DOHH2 (cell line): Measurements from ENCODE around the gene STARD3NL.

Experiments
- H3F3A ChIP-seq: fragments of 200-600 bp; sonication (generic), shearing (Covaris generic); 2 replicates; pipeline ENCODE4 v1.6.0; 2016; ENCODE audit warnings: antibody characterized with exemption, mild to moderate bottlenecking; ENCODE audit not compliant: control insufficient read depth, insufficient read depth
- H3K27ac ChIP-seq: fragments of 200-600 bp; sonication (generic); 2 replicates; pipeline ENCODE4 v1.5.1; 2014; ENCODE audit warnings: low read depth, mild to moderate bottlenecking, low read length, moderate library complexity
- H3K27me3 ChIP-seq: fragments of 200-600 bp; sonication (generic); 2 replicates; pipeline ENCODE4 v1.6.1; 2014; ENCODE audit warnings: mild to moderate bottlenecking, low read length, mixed read lengths; ENCODE audit not compliant: control insufficient read depth
- H3K36me3 ChIP-seq: fragments of 200-600 bp; sonication (generic); 2 replicates; pipeline ENCODE4 v1.6.1; 2014; ENCODE audit warnings: mild to moderate bottlenecking, low read length, moderate library complexity, mixed read lengths; ENCODE audit not compliant: control insufficient read depth
- H3K4me1 ChIP-seq: fragments of 200-600 bp; sonication (generic); 2 replicates; pipeline ENCODE4 v1.6.1; 2014; ENCODE audit warnings: mild to moderate bottlenecking, low read length, mixed read lengths; ENCODE audit not compliant: control insufficient read depth
- H3K4me2 ChIP-seq: fragments of 200-600 bp; sonication (generic); 2 replicates; pipeline ENCODE4 v1.6.0; 2014; ENCODE audit warnings: mild to moderate bottlenecking, low read length, moderate library complexity
- H3K4me3 ChIP-seq: fragments of 200-600 bp; sonication (generic); 2 replicates; pipeline ENCODE4 v1.5.1; 2014; ENCODE audit warnings: mild to moderate bottlenecking, low read length, mixed read lengths
- H3K79me2 ChIP-seq: fragments of 200-600 bp; sonication (generic); 2 replicates; pipeline ENCODE4 v1.6.1; 2014; ENCODE audit warnings: mild to moderate bottlenecking, low read length, mixed read lengths; ENCODE audit not compliant: control insufficient read depth
- H3K9me2 ChIP-seq: fragments of 200-600 bp; sonication (generic); replicated peaks from 2 replicates; pipeline ENCODE4 v1.6.1; 2014; ENCODE audit warnings: mild to moderate bottlenecking, low read length, mixed read lengths; ENCODE audit not compliant: control insufficient read depth
- H3K9me3 ChIP-seq: fragments of 200-600 bp; sonication (generic); 2 replicates; pipeline ENCODE4 v1.6.1; 2014; ENCODE audit warnings: antibody characterized with exemption, low read length, mixed read lengths; ENCODE audit not compliant: control insufficient read depth, insufficient read depth
- H4K20me1 ChIP-seq: fragments of 200-600 bp; sonication (generic); 2 replicates; pipeline ENCODE4 v1.6.0; 2014; ENCODE audit warnings: low read depth, mild to moderate bottlenecking, antibody characterized with exemption, low read length, moderate library complexity; ENCODE audit not compliant: control insufficient read depth, insufficient read depth
- EZH2phosphoT487 ChIP-seq: fragments of 200-600 bp; sonication (generic); IDR thresholded peaks from 2 replicates; pipeline ENCODE4 v1.6.1; 2017; ENCODE audit warnings: borderline replicate concordance, mild to moderate bottlenecking, antibody characterized with exemption, low read length, moderate library complexity, mixed read lengths
- TF ChIP-seq, protein P1 (sequence below): fragments of 200-600 bp; sonication (generic); IDR thresholded peaks from one replicate; pipeline ENCODE4 v1.5.1; 2014; ENCODE audit warnings: antibody characterized with exemption, mild to moderate bottlenecking, low read depth, low read length; ENCODE audit not compliant: poor library complexity, severe bottlenecking

Gene STARD3NL, protein sequence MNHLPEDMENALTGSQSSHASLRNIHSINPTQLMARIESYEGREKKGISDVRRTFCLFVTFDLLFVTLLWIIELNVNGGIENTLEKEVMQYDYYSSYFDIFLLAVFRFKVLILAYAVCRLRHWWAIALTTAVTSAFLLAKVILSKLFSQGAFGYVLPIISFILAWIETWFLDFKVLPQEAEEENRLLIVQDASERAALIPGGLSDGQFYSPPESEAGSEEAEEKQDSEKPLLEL

DNA sequence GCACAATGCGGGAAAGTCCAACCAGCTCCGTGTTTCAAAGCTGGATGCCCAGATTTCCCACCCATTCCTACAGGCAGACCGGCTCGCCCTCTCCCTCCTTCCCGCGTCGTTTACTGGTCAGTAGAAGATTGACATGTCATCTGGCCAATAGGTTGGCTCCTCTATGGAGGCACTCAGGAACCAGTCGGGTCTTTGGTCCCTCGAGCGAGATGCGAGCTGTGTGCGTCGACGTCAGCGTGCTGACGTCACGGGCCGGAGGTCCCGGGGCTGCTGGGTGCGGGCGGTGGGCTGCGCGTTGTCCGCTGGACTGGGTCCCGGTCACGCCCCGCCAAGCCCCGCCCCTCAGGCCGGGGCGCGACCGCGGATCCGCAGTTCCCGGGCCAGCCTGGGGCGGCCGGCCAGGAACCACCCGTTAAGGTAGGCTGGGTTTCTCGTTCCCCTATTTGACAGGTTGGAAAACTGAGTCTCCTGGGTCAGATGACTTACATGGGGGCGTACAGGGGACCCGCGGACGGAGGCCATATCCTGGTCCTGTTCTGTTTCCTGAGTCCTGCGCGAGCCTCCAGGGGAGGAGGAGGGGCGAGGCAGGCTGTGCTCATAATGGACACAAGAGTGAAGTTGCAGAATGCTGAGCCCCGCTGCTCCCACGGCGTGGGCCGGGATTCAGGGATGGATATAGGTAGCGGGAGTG is at the start of gene STARD3NL:
STARD3NL (plus strand) TSS at position 242 of the 691 bp plus-strand sequence. CDS start 29,260 bp downstream, outside the sequence.
- Histone ChIP-seq H3K4me3 (peak within 1 kb of the TSS; percentile 96), H3K27me3 (peaks cover 14% of the 10 kb centered on the region), H3F3A (no peaks in the 10 kb centered on the region), H3K9me2 (no peaks in the 10 kb centered on the region), H3K4me2 (peak within 1 kb of the TSS; percentile 96), H3K9me3 (no peaks in the 10 kb centered on the region), H3K36me3 (peaks cover 3% of the 10 kb centered on the region), H3K79me2 (peaks cover 37% of the 10 kb centered on the region), H3K4me1 (peaks cover 28% of the 10 kb centered on the region), H4K20me1 (no peaks in the 10 kb centered on the region), H3K27ac (no peak within 1 kb of the TSS; the same call in 1 of the 2 replicates)
- TF ChIP-seq EZH2phosphoT487: no peak
- TF ChIP-seq, protein P1, sequence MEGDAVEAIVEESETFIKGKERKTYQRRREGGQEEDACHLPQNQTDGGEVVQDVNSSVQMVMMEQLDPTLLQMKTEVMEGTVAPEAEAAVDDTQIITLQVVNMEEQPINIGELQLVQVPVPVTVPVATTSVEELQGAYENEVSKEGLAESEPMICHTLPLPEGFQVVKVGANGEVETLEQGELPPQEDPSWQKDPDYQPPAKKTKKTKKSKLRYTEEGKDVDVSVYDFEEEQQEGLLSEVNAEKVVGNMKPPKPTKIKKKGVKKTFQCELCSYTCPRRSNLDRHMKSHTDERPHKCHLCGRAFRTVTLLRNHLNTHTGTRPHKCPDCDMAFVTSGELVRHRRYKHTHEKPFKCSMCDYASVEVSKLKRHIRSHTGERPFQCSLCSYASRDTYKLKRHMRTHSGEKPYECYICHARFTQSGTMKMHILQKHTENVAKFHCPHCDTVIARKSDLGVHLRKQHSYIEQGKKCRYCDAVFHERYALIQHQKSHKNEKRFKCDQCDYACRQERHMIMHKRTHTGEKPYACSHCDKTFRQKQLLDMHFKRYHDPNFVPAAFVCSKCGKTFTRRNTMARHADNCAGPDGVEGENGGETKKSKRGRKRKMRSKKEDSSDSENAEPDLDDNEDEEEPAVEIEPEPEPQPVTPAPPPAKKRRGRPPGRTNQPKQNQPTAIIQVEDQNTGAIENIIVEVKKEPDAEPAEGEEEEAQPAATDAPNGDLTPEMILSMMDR: no peak

DNA sequence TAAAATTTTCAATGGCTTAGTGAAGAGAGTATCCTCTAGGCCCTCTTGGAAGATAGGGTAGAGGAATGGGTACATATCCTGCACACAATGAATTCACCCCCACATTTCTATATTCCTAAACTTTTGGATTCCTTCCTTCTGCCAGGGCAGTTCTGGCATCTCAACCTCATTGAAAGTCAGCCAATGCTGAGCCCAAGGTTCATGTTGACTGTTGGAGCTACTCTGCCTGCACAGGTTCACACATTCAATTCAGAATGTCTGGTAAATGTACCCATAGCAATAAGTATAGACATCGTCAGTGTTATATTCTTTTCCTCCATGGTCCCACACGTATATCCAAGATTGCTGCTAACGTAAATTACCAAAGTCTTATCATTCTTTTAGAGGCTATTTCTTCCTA is 48.9 kb upstream of the STARD3NL start:
- Histone ChIP-seq H3F3A (no peaks in the 10 kb centered on the region), H3K4me2 (no peak overlapping the region), H3K36me3 (no peaks in the 10 kb centered on the region), H3K79me2 (no peaks in the 10 kb centered on the region), H3K27me3 (no peaks in the 10 kb centered on the region; the same call in none of the 2 replicates), H4K20me1 (no peaks in the 10 kb centered on the region), H3K9me2 (no peaks in the 10 kb centered on the region), H3K4me1 (no peaks in the 10 kb centered on the region), H3K4me3 (no peak overlapping the region), H3K9me3 (no peaks in the 10 kb centered on the region), H3K27ac (no peak overlapping the region)
- TF ChIP-seq, protein P1: no peak
- no peak for TF ChIP-seq EZH2phosphoT487

DNA sequence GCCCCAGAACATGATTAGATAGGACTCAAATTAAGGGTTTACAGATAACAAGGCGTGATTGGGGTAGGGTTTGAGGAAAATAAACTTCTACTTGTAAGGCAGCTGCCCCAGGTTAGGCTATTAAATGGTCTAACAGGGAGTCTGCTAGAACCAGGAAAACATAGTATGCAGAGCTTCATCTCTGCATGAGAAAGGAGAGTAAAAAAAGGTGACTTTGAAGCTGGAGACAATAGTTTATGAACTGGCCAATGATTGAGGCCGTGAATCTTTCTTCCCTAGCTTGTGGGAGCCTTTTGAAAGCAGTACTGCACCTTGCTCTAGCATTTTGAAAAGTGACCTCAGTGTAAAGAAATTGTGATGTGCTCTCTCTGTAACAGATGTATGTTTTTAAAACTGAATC is 48.5 kb upstream of the STARD3NL start:
- TF ChIP-seq EZH2phosphoT487: no peak
- TF ChIP-seq, protein P1: no peak

More for the DNA sequence above, 48.5 kb upstream of the STARD3NL start:
- no peaks in the 10 kb centered on the region for H3K36me3 ChIP-seq
- no peaks in the 10 kb centered on the region for H4K20me1 ChIP-seq
- H3K9me2 ChIP-seq: no peaks in the 10 kb centered on the region
- no peaks in the 10 kb centered on the region for H3K4me1 ChIP-seq
- H3K27ac ChIP-seq: no peak overlapping the region
- H3K79me2 ChIP-seq: no peaks in the 10 kb centered on the region
- H3F3A ChIP-seq: no peaks in the 10 kb centered on the region
- no peaks in the 10 kb centered on the region for H3K9me3 ChIP-seq
- no peaks in the 10 kb centered on the region; the same call in none of the 2 replicates for H3K27me3 ChIP-seq
- no peak overlapping the region for H3K4me3 ChIP-seq
- H3K4me2 ChIP-seq: no peak overlapping the region
